Nephron (organoid): ENCODE data around the gene TSR3.
"Not testable (repeated sequence)": the region's sequence is repeated elsewhere in the genome, so short reads cannot be mapped to it uniquely, and the experiment has no call there.

Experiments
- H3K27ac Mint-ChIP-seq, 3 experiments: 2 replicates each; pipeline ENCODE4 v1.8.0; 2020; ENCODE audit warnings: mixed read lengths in 3 of 3, mild to moderate bottlenecking in 2 of 3, moderate library complexity in 1 of 3
- H3K27me3 Mint-ChIP-seq: 2 replicates; pipeline ENCODE4 v1.8.0; 2021; ENCODE audit warnings: low read depth, mild to moderate bottlenecking, moderate library complexity, mixed read lengths
- H3K36me3 Mint-ChIP-seq: 2 replicates; pipeline ENCODE4 v1.8.0; 2020; ENCODE audit warnings: low read depth, mixed read lengths
- H3K4me1 Mint-ChIP-seq: 2 replicates; pipeline ENCODE4 v1.8.0; 2020; ENCODE audit warnings: mixed read lengths
- H3K4me3 Mint-ChIP-seq, 3 experiments: 2 replicates each; pipeline ENCODE4 v1.8.0; 2020; ENCODE audit warnings: mild to moderate bottlenecking in 3 of 3, mixed read lengths in 3 of 3, moderate library complexity in 2 of 3
- H3K9me3 Mint-ChIP-seq: 2 replicates; pipeline ENCODE4 v1.8.0; 2020; ENCODE audit warnings: mixed read lengths
- TF ChIP-seq, protein P1 (sequence below), 3 experiments: fragments of 200-600 bp; sonication (generic); IDR thresholded peaks; one replicate each; pipeline ENCODE4 v1.5.0; 2021; ENCODE audit warnings: antibody characterized with exemption in 3 of 3; ENCODE audit not compliant: unreplicated experiment in 3 of 3

Gene TSR3

DNA sequence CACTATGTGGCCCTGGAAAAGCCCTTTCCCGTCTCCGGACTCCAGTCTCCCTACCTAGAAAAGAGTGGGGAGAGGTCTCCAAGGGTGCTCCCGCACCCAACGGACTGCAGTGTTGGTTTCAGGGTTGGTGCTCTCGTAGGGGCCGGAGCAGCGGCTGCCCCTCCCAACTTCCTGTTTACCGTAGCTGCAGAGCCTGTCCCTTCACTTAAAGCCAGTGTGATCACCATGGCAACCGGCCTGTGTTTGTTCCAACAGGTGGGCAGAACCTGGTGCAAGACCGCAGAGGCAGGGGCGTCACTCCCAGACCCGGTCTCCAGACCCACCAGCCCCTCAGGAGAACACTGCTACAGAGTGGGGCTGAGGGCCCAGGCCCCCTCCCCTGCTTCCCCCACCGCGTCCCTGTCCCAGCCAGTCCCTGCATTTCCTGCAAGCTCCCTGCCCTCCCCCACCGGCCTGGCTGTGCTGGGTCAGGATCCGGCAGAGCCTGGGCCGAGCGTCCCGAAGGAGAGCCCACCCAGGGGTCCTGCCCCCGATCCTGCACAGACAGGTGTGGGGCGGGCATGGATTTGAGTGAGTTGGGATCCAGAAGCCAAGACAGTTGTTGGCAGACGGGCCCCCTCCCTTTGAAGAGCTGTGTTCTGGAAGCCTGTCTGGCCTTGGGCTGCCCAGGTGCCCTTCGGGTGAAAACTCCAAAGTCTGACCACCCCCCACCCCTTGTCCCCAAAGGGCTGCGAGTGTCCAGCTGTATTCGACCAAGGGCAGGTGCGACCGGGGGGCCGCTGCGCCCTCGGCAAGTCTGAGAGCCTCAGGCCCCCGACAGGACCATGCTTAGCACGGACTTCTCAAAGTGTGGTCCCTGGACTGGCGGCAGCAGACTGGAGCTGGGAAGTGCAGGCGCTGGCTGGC, 19.7 kb downstream of the TSR3 start:
- no peaks in the 10 kb centered on the region for H3K36me3 Mint-ChIP-seq
- no peaks in the 10 kb centered on the region for H3K4me1 Mint-ChIP-seq
- H3K9me3 Mint-ChIP-seq, result no peaks in the 10 kb centered on the region
- TF ChIP-seq, protein P1, sequence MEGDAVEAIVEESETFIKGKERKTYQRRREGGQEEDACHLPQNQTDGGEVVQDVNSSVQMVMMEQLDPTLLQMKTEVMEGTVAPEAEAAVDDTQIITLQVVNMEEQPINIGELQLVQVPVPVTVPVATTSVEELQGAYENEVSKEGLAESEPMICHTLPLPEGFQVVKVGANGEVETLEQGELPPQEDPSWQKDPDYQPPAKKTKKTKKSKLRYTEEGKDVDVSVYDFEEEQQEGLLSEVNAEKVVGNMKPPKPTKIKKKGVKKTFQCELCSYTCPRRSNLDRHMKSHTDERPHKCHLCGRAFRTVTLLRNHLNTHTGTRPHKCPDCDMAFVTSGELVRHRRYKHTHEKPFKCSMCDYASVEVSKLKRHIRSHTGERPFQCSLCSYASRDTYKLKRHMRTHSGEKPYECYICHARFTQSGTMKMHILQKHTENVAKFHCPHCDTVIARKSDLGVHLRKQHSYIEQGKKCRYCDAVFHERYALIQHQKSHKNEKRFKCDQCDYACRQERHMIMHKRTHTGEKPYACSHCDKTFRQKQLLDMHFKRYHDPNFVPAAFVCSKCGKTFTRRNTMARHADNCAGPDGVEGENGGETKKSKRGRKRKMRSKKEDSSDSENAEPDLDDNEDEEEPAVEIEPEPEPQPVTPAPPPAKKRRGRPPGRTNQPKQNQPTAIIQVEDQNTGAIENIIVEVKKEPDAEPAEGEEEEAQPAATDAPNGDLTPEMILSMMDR (IDR thresholded peaks at IDR 0.05; ENCODE audit: unreplicated experiment in 3 of 3), result no peak
- peak overlapping the region; percentile 32 to 78 (median 62) for H3K4me3 Mint-ChIP-seq
- H3K27me3 Mint-ChIP-seq, result peaks cover 65% of the 10 kb centered on the region
- H3K27ac Mint-ChIP-seq, result no peak overlapping the region

DNA sequence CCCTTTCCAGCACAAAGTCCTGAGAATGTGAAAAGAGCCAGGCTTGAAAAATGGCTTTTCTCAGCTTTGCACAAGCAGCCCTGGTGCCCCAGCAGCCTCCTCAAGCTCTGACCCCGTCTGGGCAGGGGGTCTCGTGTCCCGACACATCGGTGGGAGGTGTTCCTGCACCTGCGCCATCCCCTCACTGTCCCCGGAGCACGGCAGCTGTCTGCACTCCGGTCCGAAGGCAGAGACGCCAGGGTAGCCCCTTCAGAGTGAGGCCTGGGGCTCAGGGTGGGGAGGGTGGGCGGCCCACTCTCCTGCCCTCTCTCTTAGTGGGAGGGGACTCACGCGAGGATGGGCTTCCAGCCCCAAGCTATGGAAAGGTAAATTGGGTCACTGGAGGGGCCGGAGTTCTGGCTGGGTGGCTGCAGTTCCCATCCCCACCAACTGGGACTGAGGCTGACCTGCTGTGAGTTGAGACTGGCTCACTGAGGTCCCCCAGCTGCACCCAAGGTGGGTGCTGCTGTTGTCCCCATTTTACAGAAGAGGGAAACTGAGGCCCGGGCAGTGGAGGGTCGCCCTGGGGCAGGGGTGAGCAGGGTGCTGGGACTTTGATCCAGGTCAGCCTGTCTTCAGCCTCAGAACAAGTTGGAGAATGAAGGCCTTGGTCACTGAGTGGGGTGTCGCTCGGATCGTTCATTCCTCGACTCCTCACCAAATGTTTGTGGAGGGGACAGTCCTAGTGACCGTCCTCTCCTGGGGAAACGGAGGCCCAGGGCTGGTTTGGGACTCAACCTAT, 20.6 kb downstream of the TSR3 start:
- peaks cover 3% of the 10 kb centered on the region for H3K36me3 Mint-ChIP-seq
- no peaks in the 10 kb centered on the region for H3K4me1 Mint-ChIP-seq
- no peak overlapping the region for H3K27ac Mint-ChIP-seq
- TF ChIP-seq, protein P1 (IDR thresholded peaks at IDR 0.05; ENCODE audit: unreplicated experiment in 3 of 3), result no peak
- no peaks in the 10 kb centered on the region for H3K9me3 Mint-ChIP-seq
- H3K27me3 Mint-ChIP-seq, result peaks cover 57% of the 10 kb centered on the region
- peak overlapping the region in 2 of 3 experiments; percentile 21 to 26 for H3K4me3 Mint-ChIP-seq

DNA sequence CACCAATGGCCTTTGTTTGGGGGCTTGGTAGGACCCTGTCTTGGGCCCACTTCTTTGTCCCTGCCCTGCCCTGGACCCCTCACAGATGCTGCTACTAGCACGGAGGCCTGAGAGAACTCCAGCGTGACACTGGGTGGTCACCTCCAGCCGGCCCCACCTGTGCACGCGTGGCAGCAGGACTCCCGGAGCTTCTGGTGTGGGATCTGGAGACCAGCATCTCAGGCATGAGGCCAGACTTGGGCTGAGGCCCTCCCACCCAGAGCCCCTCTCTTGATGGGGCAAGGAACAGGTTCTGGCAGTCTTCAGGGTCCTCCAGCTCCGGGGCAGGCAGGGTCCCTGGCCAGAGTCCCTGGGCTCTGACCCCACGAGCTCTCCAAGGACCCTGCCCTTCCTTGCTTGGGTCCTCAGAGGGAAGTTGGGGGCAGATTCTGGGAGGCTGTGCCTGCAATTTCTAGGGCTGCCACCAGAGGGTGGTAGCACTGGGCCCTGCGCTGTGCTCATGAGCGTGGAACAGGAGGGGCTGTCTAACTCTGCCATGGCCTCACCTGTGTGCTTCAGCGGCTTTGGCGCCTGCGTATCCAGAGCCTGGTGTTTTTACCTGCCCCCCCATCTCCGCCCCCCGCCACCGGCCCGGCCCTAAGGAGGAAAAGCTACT, 21.3 kb downstream of the TSR3 start:
- no peak overlapping the region for H3K27ac Mint-ChIP-seq
- H3K36me3 Mint-ChIP-seq, result peaks cover 3% of the 10 kb centered on the region
- TF ChIP-seq, protein P1 (IDR thresholded peaks at IDR 0.05; ENCODE audit: unreplicated experiment in 3 of 3), result peak in 2 of 3 experiments; percentile 30 to 47
- H3K9me3 Mint-ChIP-seq, result no peaks in the 10 kb centered on the region
- H3K4me3 Mint-ChIP-seq, result no peak overlapping the region
- peaks cover 50% of the 10 kb centered on the region for H3K27me3 Mint-ChIP-seq
- no peaks in the 10 kb centered on the region for H3K4me1 Mint-ChIP-seq

DNA sequence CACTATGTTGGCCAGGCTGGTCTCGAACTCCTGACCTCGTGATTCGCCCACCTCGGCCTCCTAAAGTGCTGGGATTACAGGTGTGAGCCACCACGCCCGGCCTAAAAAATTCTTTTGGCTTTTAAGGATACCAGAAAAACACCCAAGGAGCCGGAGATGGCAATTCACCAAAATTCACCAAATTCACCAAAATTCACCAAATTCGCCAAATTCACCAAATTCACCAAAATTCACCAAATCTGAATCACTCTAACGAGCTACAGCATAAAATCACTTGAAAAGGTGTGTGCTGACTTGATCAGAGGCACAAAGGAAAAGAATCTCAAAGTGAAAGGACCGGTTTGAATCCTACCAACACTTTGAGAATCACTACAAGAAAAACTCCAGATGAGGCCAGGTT, 22.7 kb downstream of the TSR3 start:
- not testable (repeated sequence) for H3K9me3 Mint-ChIP-seq, H3K27ac Mint-ChIP-seq, H3K4me1 Mint-ChIP-seq, H3K4me3 Mint-ChIP-seq
- Mint-ChIP-seq H3K36me3 (peaks cover 12% of the 10 kb centered on the region), H3K27me3 (peaks cover 36% of the 10 kb centered on the region)

- H3K36me3 Mint-ChIP-seq, result peaks cover 17% of the 10 kb centered on the region
- peaks cover 36% of the 10 kb centered on the region for H3K27me3 Mint-ChIP-seq
- not testable (repeated sequence) for H3K4me1 Mint-ChIP-seq, H3K27ac Mint-ChIP-seq, H3K9me3 Mint-ChIP-seq, H3K4me3 Mint-ChIP-seq
Measured at GRCh38 chr16:1328136-1328535, 23.5 kb downstream of the TSR3 start.

GRCh38 chr16:1327619-1327947, 24.1 kb downstream of the TSR3 start:
- H3K4me3 Mint-ChIP-seq, result no peak overlapping the region
- TF ChIP-seq, protein P1 (IDR thresholded peaks at IDR 0.05; ENCODE audit: unreplicated experiment in 3 of 3), result no peak
- no peaks in the 10 kb centered on the region for H3K4me1 Mint-ChIP-seq
- no peaks in the 10 kb centered on the region for H3K9me3 Mint-ChIP-seq
- no peak overlapping the region for H3K27ac Mint-ChIP-seq
- peaks cover 32% of the 10 kb centered on the region for H3K27me3 Mint-ChIP-seq
- H3K36me3 Mint-ChIP-seq, result peaks cover 17% of the 10 kb centered on the region
